ENCODE measurements around the gene RIN3. TPM values are rescaled to one million over a fixed set of nuclear protein-coding genes. Genes with fewer than 3 reads are reported as not detected.

RIN3 gene
- total and polyA plus RNA-seq, 2 donors (not counting 3 experiments of a cell fraction or from before 2014, with no cell fraction given): 5.1 to 20.8 TPM

- Histone ChIP-seq H3K27ac (ENCODE audit: insufficient read depth, low read depth, low read length) (peak overlapping the region; percentile 60), H3K79me2 (ENCODE audit: control insufficient read depth, insufficient read depth, low read length) (peaks cover 4% of the 10 kb centered on the region), H3K4me2 (ENCODE audit: insufficient read depth, low read length) (peak overlapping the region; percentile 83), H3K4me3 (replicated peaks in 1 of 3; ENCODE audit: insufficient read depth in 1 of 3, low read depth in 1 of 3, low read length in 3 of 3) (peak overlapping the region in 1 of 3 experiments; percentile 67), H3K36me3 (ENCODE audit: control insufficient read depth in 2 of 2, extremely low read depth in 1 of 2, insufficient read depth in 2 of 2, low read length in 2 of 2) (no peaks in the 10 kb centered on the region), H3K27me3 (ENCODE audit: control insufficient read depth in 2 of 2, insufficient read depth in 2 of 2, low read length in 2 of 2) (no peaks in the 10 kb centered on the region), H3K9me3 (replicated peaks; ENCODE audit: control insufficient read depth, insufficient read depth, low read length) (no peaks in the 10 kb centered on the region), H3K9ac (replicated peaks; ENCODE audit: extremely low read depth, insufficient read depth, low read length) (peak overlapping the region; percentile 84), H2AFZ (ENCODE audit: low read depth, low read length) (peak overlapping the region; percentile 78), H4K20me1 (replicated peaks; ENCODE audit: control insufficient read depth, extremely low read depth, insufficient read depth, low read length) (no peaks in the 10 kb centered on the region), H3K4me1 (ENCODE audit: control insufficient read depth, extremely low read depth, insufficient read depth, low read length) (peaks cover 21% of the 10 kb centered on the region), H3K9me1 (replicated peaks; ENCODE audit: control insufficient read depth, extremely low read depth, insufficient read depth, low read length) (no peaks in the 10 kb centered on the region)
- FAIRE-seq: no peak
- BruUV-seq (replicated peaks): TSS peak; percentile 58
- CTCF ChIA-PET: no interaction called here
- DNase-seq (ENCODE audit: low read depth, low spot score): no peak
- intact Hi-C loops (cut with micrococcal nuclease): no loop called here
- TF ChIP-seq EZH2 (IDR thresholded peaks at IDR 0.05; ENCODE audit: borderline replicate concordance, low read depth, low read length, severe bottlenecking) (no peak), POLR2AphosphoS5 (IDR thresholded peaks at IDR 0.05; ENCODE audit: insufficient read depth, low read depth, low read length) (no peak), FOS (IDR thresholded peaks at IDR 0.05; ENCODE audit: borderline replicate concordance, insufficient read depth, low read length) (no peak), MAX (IDR thresholded peaks at IDR 0.05; ENCODE audit: insufficient read depth, insufficient read length) (no peak), JUN (IDR thresholded peaks at IDR 0.05; ENCODE audit: borderline replicate concordance, insufficient read depth, insufficient read length, low read depth) (no peak), GATA2 (IDR thresholded peaks at IDR 0.05; ENCODE audit: insufficient read depth, insufficient read length, low read depth, low read length) (no peak), POLR2A (IDR thresholded peaks at IDR 0.05; ENCODE audit: low read depth, low read length) (no peak), CTCF (IDR thresholded peaks at IDR 0.05; ENCODE audit: extremely low read depth in 1 of 2, insufficient read depth in 1 of 2, low read depth in 1 of 2, low read length in 2 of 2) (no peak), MYC (IDR thresholded peaks at IDR 0.05; ENCODE audit: low read depth, low read length) (no peak)
- POLR2A ChIA-PET: interaction anchor here (1.2 kb wide), 1 partner anchor 28 kb away, joined by 3 read pairs; no protein-coding TSS in a partner anchor
- dilution Hi-C loops (cut with MboI; ENCODE audit: extremely low pct_ligation_motif_present, low sequenced_read_pairs): no loop called here
These were observed 776 bp upstream of the RIN3 start for GRCh38 chr14:92512807-92513203.
